OCI-LY1 (cell line): ENCODE results near the gene PAN2.

Source experiments
- H2AFZ ChIP-seq: fragments of 200-600 bp; sonication (generic), shearing (Covaris generic); 2 replicates; pipeline ENCODE4 v1.6.0; 2014; ENCODE audit warnings: antibody characterized with exemption, mild to moderate bottlenecking, low read length
- H3F3A ChIP-seq: fragments of 200-600 bp; sonication (generic), shearing (Covaris generic); 2 replicates; pipeline ENCODE4 v1.6.0; 2014; ENCODE audit warnings: mild to moderate bottlenecking, antibody characterized with exemption, low read length, moderate library complexity; ENCODE audit not compliant: insufficient read depth
- H3K27ac ChIP-seq: fragments of 200-600 bp; sonication (generic); 2 replicates; pipeline ENCODE4 v1.5.1; 2014; ENCODE audit warnings: low read length, mixed run types, mild to moderate bottlenecking, low read depth; ENCODE audit not compliant: poor library complexity, severe bottlenecking
- H3K27me3 ChIP-seq: fragments of 200-600 bp; sonication (generic); 2 replicates; pipeline ENCODE4 v1.6.0; 2014; ENCODE audit warnings: antibody characterized with exemption, mild to moderate bottlenecking, low read length, moderate library complexity; ENCODE audit not compliant: insufficient read depth
- H3K36me3 ChIP-seq: fragments of 200-600 bp; sonication (generic); 2 replicates; pipeline ENCODE4 v1.6.1; 2014; ENCODE audit warnings: mild to moderate bottlenecking, antibody characterized with exemption, low read length, moderate library complexity, mixed read lengths; ENCODE audit not compliant: insufficient read depth
- H3K4me1 ChIP-seq: fragments of 200-600 bp; sonication (generic); 2 replicates; pipeline ENCODE4 v1.5.1; 2014; ENCODE audit warnings: mild to moderate bottlenecking, low read length, moderate library complexity; ENCODE audit not compliant: insufficient read depth, severe bottlenecking
- H3K4me2 ChIP-seq: fragments of 200-600 bp; sonication (generic), shearing (Covaris generic); 2 replicates; pipeline ENCODE4 v1.6.1; 2014; ENCODE audit warnings: low read length
- H3K4me3 ChIP-seq: fragments of 200-600 bp; sonication (generic); 2 replicates; pipeline ENCODE4 v1.5.1; 2014; ENCODE audit warnings: low read length, low read depth, mild to moderate bottlenecking, mixed read lengths; ENCODE audit not compliant: poor library complexity, severe bottlenecking
- H3K79me2 ChIP-seq: fragments of 200-600 bp; shearing (Covaris generic); 2 replicates; pipeline ENCODE4 v1.6.1; 2016; ENCODE audit warnings: mixed run types, low read length, mixed read lengths; ENCODE audit not compliant: insufficient read depth
- H3K9ac ChIP-seq: fragments of 200-600 bp; sonication (generic), shearing (Covaris generic); 2 replicates; pipeline ENCODE4 v1.6.1; 2014; ENCODE audit warnings: mild to moderate bottlenecking, low read length, mixed read lengths
- H3K9me2 ChIP-seq: fragments of 200-600 bp; sonication (generic), shearing (Covaris generic); 2 replicates; pipeline ENCODE4 v1.6.1; 2014; ENCODE audit warnings: low read depth, mild to moderate bottlenecking, low read length, mixed read lengths
- H3K9me3 ChIP-seq: fragments of 200-600 bp; shearing (Covaris generic); 2 replicates; pipeline ENCODE4 v1.6.1; 2014; ENCODE audit warnings: low read length, mixed read lengths
- H4K20me1 ChIP-seq: fragments of 200-600 bp; sonication (generic), shearing (Covaris generic); 2 replicates; pipeline ENCODE4 v1.6.0; 2016; ENCODE audit warnings: mild to moderate bottlenecking, low read length; ENCODE audit not compliant: insufficient read depth
- EZH2 ChIP-seq: fragments of 200-600 bp; sonication (generic), shearing (Covaris generic); IDR thresholded peaks from 2 replicates; pipeline ENCODE4 v1.8.0; 2017; ENCODE audit warnings: borderline replicate concordance, mixed run types, mild to moderate bottlenecking, antibody characterized with exemption, low read length, moderate library complexity, mixed read lengths
- TF ChIP-seq, protein P1 (sequence below): fragments of 200-600 bp; sonication (generic), shearing (Covaris generic); IDR thresholded peaks from 2 replicates; pipeline ENCODE4 v1.5.1; 2017; ENCODE audit warnings: mild to moderate bottlenecking, antibody characterized with exemption, low read length, moderate library complexity, mixed read lengths

PAN2 gene

DNA sequence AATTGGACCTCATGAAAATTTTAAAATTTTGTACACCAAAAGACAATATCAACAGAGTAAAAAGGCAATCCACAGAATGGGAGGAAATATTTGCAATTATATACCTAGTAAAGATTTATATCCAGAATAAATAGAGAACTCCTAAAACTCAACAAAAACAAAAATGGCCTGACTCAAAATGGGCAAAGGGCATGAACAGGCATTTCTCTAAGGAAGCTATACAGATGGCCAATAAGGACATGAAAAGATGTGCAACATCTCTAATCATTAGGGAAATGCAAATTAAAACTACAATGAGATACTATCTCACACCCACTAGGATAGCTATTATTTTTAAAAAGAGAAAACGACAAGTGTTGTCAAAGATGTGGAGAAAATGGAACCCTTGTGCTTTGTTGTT, 39.7 kb upstream of the PAN2 start:
- Histone ChIP-seq H3K36me3 (peaks cover 4% of the 10 kb centered on the region; the same call in 1 of the 2 replicates), H3K4me2 (no peak overlapping the region), H3K27me3 (no peaks in the 10 kb centered on the region), H4K20me1 (no peaks in the 10 kb centered on the region), H3K9me3 (peaks cover 9% of the 10 kb centered on the region; the same call in 1 of the 2 replicates), H3K9me2 (no peaks in the 10 kb centered on the region), H3K4me1 (peaks cover 40% of the 10 kb centered on the region), H3K4me3 (no peak overlapping the region), H3K27ac (no peak overlapping the region), H3K79me2 (no peaks in the 10 kb centered on the region), H3K9ac (no peak overlapping the region), H3F3A (no peaks in the 10 kb centered on the region), H2AFZ (no peak overlapping the region)
- TF ChIP-seq, protein P1, sequence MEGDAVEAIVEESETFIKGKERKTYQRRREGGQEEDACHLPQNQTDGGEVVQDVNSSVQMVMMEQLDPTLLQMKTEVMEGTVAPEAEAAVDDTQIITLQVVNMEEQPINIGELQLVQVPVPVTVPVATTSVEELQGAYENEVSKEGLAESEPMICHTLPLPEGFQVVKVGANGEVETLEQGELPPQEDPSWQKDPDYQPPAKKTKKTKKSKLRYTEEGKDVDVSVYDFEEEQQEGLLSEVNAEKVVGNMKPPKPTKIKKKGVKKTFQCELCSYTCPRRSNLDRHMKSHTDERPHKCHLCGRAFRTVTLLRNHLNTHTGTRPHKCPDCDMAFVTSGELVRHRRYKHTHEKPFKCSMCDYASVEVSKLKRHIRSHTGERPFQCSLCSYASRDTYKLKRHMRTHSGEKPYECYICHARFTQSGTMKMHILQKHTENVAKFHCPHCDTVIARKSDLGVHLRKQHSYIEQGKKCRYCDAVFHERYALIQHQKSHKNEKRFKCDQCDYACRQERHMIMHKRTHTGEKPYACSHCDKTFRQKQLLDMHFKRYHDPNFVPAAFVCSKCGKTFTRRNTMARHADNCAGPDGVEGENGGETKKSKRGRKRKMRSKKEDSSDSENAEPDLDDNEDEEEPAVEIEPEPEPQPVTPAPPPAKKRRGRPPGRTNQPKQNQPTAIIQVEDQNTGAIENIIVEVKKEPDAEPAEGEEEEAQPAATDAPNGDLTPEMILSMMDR = no peak
- no peak for TF ChIP-seq EZH2

DNA sequence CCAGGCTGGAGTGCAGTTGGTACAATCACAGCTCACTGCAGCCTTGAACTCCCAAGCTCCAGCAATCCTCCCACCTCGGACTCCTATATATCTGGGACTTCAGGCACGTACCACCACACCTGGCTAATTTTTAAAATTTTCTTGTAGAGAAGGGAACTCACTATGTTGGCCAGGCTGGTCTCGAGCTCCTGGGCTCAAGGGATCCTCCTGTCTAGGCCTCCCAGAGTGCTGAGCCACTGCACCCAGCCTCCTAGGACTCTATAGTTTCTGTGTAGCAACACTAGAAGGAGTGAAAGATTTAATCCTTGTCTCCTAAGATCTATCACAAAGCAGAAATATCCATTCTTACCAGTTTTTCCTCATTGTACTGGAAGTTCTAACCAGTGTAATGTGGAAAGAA, 33.1 kb upstream of the PAN2 start:
- no peak overlapping the region for H3K9ac ChIP-seq
- H3K27ac ChIP-seq = peak overlapping the region; percentile 1
- H3K4me1 ChIP-seq = no peaks in the 10 kb centered on the region
- H3F3A ChIP-seq = no peaks in the 10 kb centered on the region
- H2AFZ ChIP-seq = no peak overlapping the region
- H3K4me2 ChIP-seq = no peak overlapping the region
- H3K36me3 ChIP-seq = no peaks in the 10 kb centered on the region
- no peaks in the 10 kb centered on the region for H3K79me2 ChIP-seq
- peaks cover 5% of the 10 kb centered on the region; the same call in 1 of the 2 replicates for H3K9me3 ChIP-seq
- H3K4me3 ChIP-seq = no peak overlapping the region
- H4K20me1 ChIP-seq = no peaks in the 10 kb centered on the region
- no peak for TF ChIP-seq EZH2
- TF ChIP-seq, protein P1 = no peak
- no peaks in the 10 kb centered on the region for H3K9me2 ChIP-seq
- no peaks in the 10 kb centered on the region for H3K27me3 ChIP-seq

DNA sequence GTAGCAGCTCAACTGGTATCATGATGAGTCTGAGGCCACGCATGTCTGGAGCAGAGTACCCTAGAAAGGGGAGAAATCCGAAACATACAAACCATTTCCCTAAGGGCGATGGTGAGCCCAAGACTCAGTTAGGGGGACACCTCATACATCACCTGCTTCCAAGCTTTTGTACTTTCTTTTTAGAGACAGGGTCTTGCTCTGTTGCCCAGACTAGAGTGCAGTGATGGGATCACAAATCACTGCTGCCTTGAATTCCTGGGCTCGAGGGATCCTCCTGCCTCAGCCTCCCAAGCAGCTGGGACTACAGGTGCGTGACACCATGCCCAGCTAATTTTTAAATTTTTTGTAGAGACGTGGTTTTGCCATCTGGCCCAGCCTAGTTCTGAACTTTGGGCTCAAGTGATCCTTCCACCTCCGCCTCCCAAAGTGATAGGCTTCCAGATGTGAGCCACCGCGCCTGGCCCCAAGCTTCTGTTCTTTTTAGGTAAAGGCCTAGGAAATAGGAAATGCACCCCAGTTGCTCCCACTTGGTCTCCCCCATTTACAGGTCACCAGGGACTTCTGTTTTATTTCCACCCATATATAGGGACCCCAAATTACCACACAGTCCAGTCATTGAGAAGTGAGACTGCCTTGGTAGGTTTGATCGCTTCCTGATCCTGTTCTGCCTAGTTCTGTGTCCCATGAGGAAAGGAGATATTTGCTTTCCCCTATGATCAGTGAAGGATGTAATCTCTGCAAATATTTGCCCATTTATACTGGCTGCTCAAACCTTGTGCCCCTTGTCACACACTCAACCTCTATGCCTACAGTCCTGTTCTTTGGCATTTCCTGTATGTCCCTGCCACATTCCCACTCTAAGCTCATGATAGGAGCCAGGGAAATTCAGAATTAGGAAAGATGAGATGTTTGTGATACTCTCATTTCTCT, 28.6 kb upstream of the PAN2 start, which contains the start of gene APOF:
TSS of gene APOF (minus strand) at position 728 of the 930 bp plus-strand sequence. CDS start at position 616, 112 bp downstream.
- Histone ChIP-seq H3K4me1 (peaks cover 24% of the 10 kb centered on the region), H3K9me3 (no peaks in the 10 kb centered on the region), H3K9me2 (no peaks in the 10 kb centered on the region), H3K9ac (no peak within 1 kb of the TSS), H3K27ac (peak within 1 kb of the TSS; percentile 8), H3K79me2 (peaks cover 10% of the 10 kb centered on the region), H2AFZ (no peak within 1 kb of the TSS), H3K4me3 (no peak within 1 kb of the TSS), H3F3A (no peaks in the 10 kb centered on the region), H3K27me3 (no peaks in the 10 kb centered on the region), H4K20me1 (no peaks in the 10 kb centered on the region), H3K4me2 (no peak within 1 kb of the TSS), H3K36me3 (no peaks in the 10 kb centered on the region)
- TF ChIP-seq, protein P1 = no peak
- TF ChIP-seq EZH2 = no peak
